Medulla oblongata (tissue), 1 donor: ENCODE measurements around the gene ELMO1.

Experiments used
- DNase-seq: peaks from one replicate; pipeline ENCODE4 v3.0.0-alpha.2; 2015; ENCODE audit errors: extremely low spot score

ELMO1 gene

DNA sequence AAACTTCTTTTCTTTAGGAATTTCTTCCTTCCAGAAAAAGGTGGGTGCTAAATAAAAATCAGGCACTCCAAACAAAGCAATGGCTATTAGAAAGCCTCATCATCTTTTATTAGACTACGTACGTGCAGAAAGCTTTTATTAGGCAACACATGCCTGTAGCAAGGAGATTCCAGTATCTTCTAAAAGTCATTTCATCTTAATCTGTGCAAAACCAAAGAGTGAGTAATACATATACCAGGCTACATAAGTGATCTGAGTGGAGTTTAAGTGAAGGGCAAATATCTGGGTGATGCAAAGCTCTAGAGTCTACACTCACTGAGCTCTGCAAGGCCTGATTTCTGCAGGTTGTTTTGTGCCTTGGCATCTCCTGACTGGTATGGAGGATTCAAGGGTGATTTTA is 231.7 kb downstream of the ELMO1 start:
- DNase-seq, result no peak

DNA sequence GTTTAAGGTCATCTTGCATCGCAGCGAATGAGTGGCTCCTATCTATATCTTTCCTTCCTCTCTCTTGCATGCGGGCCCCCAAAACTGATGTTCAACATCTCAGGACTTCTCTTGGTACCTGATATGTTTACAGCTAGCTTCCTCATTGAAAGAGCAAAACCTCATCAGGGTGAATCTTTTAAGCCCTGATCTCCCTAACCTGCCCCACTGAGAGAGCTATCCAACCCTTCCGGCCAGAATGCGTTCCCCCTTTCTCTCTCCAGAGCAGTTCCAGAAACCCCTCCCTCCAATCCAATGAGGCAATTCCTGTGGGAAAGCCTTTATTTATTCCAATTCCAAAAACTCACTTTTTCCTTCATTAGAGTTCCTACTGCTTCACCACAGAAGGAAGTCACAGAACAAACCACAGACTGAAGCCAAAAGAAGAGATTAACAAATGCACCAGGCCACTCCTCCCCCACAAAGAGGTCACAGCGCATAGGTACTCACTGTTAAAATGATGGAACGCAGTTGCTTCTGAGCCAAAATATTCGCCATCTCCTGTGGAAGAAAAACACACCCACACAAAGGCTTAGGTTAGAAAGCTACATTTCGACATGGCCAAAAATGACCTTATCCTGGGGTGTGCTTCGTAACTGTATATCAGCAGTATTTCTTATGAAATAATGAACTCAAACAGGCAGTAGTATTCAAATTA is 232.4 kb downstream of the ELMO1 start:
- no peak for DNase-seq

DNA sequence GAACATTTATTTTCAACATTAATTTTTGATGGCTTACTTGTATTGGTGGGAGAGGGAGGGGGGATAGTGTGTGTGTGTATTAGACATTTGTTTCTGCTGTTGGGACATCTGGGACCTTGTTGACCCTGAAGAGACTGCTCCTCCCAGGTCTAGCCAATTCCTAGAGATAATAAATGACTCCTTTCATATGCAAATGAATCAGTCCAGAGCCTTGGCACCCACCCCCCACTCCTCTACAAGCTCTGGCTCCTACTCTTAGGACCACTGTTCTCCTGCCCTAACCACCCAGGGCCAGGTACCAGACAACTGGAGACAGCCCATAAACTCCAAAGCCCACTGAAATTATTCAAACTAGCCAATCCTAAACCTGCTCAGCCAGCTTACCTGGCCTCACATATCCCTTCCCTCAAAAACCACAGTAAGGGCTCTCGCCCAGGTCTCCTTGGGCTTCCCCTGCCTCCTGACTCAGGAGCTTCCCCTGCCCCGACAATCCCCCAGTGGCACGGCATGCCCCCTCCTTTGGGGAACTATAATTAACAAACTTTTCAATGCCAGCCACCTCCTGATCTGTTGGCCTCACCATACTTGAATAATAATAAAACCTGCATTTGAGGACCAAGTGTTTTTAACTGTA is 233.3 kb downstream of the ELMO1 start:
- no peak for DNase-seq

DNA sequence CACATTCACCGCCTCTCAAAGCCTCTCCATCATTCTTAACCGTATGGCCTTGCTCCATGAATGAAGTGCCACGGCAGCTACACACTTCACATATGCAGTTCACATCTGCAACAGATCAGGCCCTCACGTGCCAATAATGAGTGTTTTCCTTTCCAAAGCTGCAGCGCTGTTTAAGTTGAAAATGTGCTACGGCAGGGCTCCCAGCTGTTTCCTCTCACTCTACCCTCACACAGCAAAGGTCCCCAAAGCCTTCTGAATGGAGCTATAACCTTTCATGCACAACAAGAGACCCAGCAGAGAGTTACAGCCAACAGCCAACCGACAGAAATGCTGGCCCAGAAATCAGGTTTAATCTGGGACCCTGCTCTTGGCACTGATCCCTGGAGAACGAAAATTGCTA is 236.1 kb downstream of the ELMO1 start:
- DNase-seq, result no peak

DNA sequence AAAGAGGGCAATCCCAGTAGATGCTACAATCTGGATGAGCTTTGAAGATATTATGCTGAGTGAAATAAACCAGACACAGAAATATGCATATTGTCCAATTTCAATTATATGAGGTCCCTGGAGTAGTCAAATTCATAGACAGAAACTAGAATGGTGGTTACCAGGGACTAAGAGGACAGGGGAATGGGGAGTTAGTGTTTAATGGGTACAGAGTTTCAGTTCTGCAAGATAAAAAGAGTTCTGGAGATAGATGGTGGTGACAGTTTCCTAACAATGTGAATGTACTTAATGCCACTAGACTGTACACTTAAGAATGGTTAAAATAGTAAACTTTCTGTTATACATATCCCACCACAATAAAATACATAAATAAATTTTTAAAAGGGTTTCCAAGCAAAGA is 236.6 kb downstream of the ELMO1 start:
- DNase-seq, result no peak

- peak; percentile 54 for DNase-seq
These were observed 237.4 kb downstream of the ELMO1 start for GRCh38 chr7:37211097-37211880.

GRCh38 chr7:37209195-37209594 is 239.5 kb downstream of the ELMO1 start:
- no peak for DNase-seq

DNA sequence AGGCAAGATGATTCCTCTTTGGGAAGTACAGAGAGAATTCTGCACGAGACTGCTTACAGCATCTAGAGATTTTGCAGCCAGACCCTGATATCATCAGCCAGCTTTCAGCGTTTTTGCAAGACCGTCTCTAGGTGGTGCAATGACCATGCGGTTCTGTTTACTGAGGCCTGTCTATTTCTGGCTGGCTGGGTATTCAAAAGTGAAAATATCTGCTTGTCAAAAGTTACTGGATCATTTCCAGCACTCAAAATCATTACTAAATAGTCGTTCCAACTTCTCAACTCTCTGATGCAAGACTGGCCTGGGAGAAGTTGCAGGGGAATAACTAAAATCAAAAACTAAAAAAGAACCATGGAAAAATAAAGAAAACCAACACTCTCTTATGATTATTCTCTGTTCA is 240.1 kb downstream of the ELMO1 start:
- DNase-seq, result peak; percentile 95

GRCh38 chr7:37206192-37206591 is 242.5 kb downstream of the ELMO1 start:
- DNase-seq, result no peak

- DNase-seq, result no peak
These were observed 243.2 kb downstream of the ELMO1 start for GRCh38 chr7:37205451-37205850.

DNA sequence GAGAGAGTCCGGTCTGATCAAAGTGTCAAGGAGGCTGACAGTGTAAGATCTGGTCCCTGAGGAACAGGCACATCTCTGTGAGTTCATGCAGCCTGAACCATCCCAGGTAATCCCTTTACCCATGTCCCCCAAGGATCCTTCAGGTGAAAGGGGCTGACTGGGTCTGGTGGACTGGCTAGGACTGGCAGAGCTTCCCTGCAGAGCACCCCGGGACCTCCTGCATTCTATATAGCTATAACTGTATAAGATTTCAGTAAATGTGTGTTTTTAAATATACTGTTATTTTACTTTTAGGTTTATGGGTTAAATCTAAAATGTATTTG is 246.8 kb downstream of the ELMO1 start:
- DNase-seq, result no peak

GRCh38 chr7:37201003-37201875 is 247.4 kb downstream of the ELMO1 start:
- peak; percentile 93 for DNase-seq

- peak; percentile 94 for DNase-seq
These were observed 249.7 kb downstream of the ELMO1 start for GRCh38 chr7:37198906-37199485.

- no peak for DNase-seq
These were observed 250.4 kb downstream of the ELMO1 start for GRCh38 chr7:37198041-37198905.

- DNase-seq, result no peak
These were observed 251.6 kb downstream of the ELMO1 start for GRCh38 chr7:37197108-37197507.

DNA sequence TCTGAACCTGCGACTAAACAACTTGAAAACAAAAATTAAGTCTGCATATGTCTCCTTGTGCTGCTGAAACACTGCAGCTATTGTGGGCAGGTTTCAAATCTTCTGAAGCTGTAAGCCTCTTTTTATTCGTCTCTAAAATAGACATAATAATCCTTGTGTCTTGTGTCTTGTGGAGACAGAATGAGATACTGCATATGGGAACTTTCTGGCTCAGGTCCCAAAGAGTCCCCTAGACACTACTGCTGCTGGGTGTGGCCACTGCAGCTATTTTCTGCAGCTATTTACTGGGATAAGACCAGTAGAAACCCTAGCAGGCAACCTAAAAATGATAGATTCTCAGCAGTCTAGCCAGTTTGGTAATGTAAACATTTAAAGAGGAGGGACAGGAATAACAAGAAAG is 252.0 kb downstream of the ELMO1 start:
- no peak for DNase-seq

GRCh38 chr7:37195388-37195787 is 253.3 kb downstream of the ELMO1 start:
- DNase-seq, result no peak

DNA sequence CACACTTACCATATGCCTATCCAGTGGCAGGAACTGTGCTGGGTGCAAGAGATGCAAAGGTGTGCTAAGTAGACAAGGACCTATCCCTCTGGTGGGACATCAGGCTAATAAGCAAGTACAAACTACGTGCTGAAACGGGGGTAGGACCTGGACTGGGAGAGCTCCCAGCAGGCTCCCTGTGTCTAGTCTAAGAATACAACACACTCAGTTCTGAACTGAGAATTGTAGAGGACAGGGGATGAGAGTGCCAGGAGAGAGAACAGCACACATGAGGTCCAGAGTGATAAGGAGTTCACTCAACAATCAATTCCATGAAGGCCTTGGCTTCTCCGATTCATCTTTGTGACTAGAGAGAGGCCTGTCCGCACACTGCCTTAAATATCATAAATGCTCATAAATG is 253.7 kb downstream of the ELMO1 start:
- no peak for DNase-seq

DNA sequence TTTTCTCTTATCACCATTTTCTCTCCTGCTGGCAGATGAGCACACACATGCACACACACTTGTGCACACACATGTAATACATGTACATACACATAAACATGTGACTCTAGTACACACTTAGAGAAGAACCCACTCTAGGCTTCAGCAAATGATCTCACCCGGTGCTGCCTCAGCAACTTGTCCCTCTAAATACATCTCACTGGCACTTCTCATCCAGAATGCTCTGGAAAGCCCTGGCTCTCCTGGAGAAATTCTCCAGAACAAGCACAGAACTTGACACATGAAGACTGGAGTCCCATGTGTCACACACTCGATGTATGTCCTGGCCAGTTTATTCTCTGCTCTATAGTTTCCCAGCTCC is 254.9 kb downstream of the ELMO1 start:
- no peak for DNase-seq

- DNase-seq, result no peak
These were observed 255.4 kb downstream of the ELMO1 start for GRCh38 chr7:37193087-37193774.
